ENCODE data around the gene OTOG. TPM values are rescaled to one million over a fixed set of nuclear protein-coding genes. Genes with fewer than 3 reads are reported as not detected.

OTOG gene
- total RNA-seq, 4 donors from 2014 or later: not detected

GRCh38 chr11:17505146-17505545 lies 41.9 kb upstream of the OTOG start:
- TF ChIP-seq CTCF (IDR thresholded peaks at IDR 0.05; ENCODE audit: low read depth): no peak

GRCh38 chr11:17506314-17506713 lies 40.7 kb upstream of the OTOG start:
- no peak for TF ChIP-seq CTCF (IDR thresholded peaks at IDR 0.05; ENCODE audit: low read depth)

GRCh38 chr11:17506942-17507341 lies 40.1 kb upstream of the OTOG start:
- TF ChIP-seq CTCF (IDR thresholded peaks at IDR 0.05; ENCODE audit: low read depth): no peak

DNA sequence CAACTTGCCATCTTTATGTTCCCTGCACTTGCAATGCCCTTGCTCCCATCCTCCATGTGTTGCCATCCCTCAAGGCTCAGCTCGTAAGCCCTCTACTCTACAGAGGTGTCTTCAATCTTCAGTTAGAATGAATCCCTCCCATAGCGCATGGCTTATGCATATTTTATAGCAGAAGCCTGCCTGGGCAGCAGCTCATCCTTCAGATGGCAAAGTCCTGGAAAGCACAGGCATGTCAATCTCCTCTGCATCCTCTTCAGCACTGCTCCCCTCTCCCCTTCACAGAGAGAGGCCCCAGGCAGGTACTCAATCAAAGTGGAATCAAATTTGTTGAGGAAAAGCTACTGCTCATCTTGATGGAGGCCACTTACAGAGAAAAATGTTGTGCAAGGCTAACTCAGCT lies 39.3 kb upstream of the OTOG start:
- TF ChIP-seq CTCF (IDR thresholded peaks at IDR 0.05; ENCODE audit: low read depth): no peak

DNA sequence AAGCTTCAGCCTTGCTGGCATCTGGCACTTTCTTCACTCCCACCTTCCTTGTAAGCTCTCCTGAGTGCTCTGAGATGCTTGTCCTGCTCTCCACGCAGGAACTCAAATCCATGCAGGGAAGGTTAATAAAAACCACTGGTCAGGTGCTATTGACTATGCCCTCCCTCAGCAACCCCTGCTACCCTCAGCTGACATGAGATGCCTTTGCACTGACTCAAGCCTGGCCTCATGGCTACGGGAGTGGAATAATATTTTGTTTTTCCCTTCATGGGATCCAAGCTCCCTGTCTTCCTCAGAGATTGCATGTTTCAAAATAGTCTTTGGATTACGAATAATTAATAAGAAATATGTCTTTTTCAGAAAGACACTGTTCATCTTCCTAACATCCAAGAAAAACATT lies 38.8 kb upstream of the OTOG start:
- TF ChIP-seq CTCF (IDR thresholded peaks at IDR 0.05; ENCODE audit: low read depth): no peak

- TF ChIP-seq CTCF (IDR thresholded peaks at IDR 0.05; ENCODE audit: low read depth): no peak
These were observed 38.3 kb upstream of the OTOG start for GRCh38 chr11:17508791-17509190.

DNA sequence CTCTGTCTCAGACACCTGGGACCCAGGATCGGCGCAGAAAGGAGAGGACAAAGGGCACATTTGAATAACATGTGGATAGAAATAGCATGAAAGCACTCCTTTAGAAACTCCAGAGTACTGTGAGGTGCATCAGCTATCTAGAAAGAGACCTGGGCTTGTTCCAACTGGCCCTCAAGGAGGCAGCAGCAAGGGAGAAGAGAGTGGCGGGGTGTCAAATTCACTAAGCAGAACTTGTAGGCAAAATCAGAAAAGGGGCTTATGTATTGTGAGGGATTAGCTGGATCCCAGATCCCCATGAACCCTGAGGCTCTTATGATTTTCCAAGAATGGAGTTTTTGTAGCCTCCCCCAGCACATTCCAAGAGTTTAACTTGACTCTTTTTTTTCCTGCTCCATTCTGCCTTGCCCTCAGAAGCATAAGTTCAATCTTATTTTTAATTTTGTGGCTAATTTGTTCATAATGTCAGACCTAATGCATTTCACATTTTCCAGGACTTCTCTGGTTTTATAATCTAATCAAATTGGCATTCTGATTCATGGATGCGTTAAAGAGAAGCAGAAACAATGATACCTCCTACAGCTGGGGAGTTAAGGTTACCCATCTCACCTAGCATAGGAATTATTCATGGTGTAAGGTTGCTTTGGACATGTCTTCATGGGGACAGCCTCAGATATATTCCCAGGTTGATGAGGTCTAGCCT lies 36.4 kb upstream of the OTOG start:
- TF ChIP-seq CTCF (IDR thresholded peaks at IDR 0.05; ENCODE audit: low read depth): no peak

All from subcutaneous adipose tissue (tissue), 4 donors.